GM12874 (cell line): Measurements from ENCODE around the gene POLDIP3.

ENCODE experiments used
- CTCF ChIP-seq: IDR thresholded peaks from 2 replicates; pipeline ENCODE4 v1.5.1; 2011; ENCODE audit warnings: low read depth, mild to moderate bottlenecking, control low read depth, low read length, moderate library complexity; ENCODE audit not compliant: insufficient read depth

The POLDIP3 gene

GRCh38 chr22:42621505-42622002 is 6.9 kb upstream of the POLDIP3 start:
- peak; percentile 94 for TF ChIP-seq CTCF

DNA sequence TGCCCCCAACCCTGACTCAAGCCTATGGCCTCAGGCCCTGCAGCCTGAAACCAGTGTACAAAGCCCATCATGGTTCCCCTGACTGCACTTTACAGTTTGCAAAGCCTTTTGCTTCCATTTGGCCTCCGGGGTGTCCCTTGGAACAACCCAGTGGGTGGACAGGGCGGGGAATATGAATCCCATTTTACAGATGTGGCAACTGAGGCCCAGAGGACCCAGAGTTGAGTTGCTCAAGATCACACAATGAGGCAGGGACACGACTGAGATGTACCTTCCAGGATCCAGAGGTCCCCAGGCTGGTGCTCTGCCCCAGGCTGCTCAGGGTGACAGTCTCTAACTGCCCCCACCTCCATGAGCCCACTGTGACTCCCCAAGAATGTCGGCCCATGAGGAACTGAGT is 5.4 kb upstream of the POLDIP3 start:
- no peak for TF ChIP-seq CTCF

DNA sequence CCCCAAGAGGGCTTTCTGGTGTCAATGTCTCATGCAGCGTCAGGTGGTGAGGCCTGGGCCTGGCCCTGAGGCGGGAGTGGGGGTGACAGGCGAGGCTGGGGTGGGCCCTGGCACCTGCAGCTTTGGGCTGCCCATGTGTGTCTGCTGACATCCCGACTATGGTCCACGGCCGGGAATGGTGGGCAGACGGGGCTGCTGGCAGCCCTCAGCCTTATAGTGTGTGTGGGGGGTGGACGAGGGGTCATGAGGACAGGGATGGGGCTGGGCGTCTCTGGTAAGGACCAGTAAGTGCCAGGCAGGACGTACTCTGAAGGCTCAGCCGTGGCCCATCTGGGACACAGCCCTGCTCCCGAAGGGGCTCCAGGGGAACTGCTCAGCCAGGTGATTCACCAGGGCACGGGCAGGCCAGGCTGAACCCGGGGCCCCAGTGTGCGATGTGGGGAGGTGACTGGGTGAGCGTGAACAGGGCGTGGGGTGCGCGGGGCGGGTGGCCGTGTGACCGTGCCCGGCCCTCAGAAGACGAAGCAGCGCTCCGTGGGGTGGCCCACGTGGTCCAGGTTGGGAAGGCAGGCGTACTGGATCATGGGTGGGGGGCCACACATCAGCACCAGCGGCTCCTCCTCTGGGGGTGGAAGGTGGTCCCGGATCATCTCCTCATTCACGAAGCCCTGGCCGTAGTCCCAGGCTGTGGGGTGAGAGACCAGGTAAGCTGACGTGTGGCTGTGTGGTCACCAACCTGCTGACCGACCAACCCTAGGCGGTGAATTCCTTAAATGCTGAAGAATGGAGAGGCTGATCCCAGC is 4.8 kb upstream of the POLDIP3 start:
- no peak for TF ChIP-seq CTCF

- TF ChIP-seq CTCF = no peak
Observed at GRCh38 chr22:42617155-42617983, 2.7 kb upstream of the POLDIP3 start.

- no peak for TF ChIP-seq CTCF
Observed at GRCh38 chr22:42615092-42615859, 593 bp upstream of the POLDIP3 start.

GRCh38 chr22:42613872-42614301 is 796 bp downstream of the POLDIP3 start:
- TF ChIP-seq CTCF = no peak

GRCh38 chr22:42612336-42612735 is 2.3 kb downstream of the POLDIP3 start:
- no peak for TF ChIP-seq CTCF
